ENCODE measurements around the gene RARB. TPM values are rescaled to one million over a fixed set of nuclear protein-coding genes. Genes with fewer than 3 reads are reported as not detected.

RARB gene
- polyA plus RNA-seq, 1 donor from 2014 or later: 13.2 TPM

DNA sequence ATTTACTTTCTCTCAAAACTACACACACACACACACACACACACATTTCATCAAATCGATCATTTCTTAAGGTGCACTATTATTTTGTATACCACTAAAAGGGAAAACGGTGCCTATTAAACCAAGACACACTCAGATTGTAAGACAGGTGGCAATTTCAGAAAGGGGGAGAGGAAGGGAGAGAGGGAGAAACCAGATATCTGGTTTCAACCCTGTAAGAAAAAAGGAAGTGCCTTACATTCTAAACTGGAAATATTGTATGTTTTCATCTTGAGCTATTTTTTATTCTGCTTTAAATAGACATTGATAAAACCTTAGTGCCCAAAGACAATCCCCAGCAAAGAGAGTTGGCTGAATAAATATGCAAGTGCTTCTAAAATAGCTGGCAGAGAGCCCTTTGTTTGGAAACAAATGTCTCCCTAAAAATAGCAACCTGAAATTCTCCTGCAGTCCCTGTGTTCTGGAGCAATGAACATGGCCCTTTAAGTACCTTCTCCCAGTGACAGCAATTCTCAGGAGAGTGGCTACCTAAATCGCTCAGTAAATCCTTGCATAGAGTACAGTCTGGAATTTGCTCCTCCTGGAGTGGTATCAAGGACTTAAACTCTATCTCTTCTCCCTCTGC lies 85.7 kb downstream of the RARB start:
- Histone ChIP-seq H3K36me3 (ENCODE audit: insufficient read depth, low read length) (no peaks in the 10 kb centered on the region), H3K9me3 (ENCODE audit: low read length) (no peaks in the 10 kb centered on the region), H3K4me2 (ENCODE audit: low read length) (no peak overlapping the region), H3K9me2 (ENCODE audit: insufficient read depth, low read length) (no peaks in the 10 kb centered on the region), H3K79me2 (replicated peaks; ENCODE audit: insufficient read depth, low read length) (no peaks in the 10 kb centered on the region), H3K27me3 (ENCODE audit: insufficient read depth, low read depth, low read length) (no peaks in the 10 kb centered on the region), H3K27ac (ENCODE audit: low read length) (no peak overlapping the region), H3F3A (ENCODE audit: insufficient read depth, low read length, poor library complexity, severe bottlenecking) (no peaks in the 10 kb centered on the region), H3K4me3 (ENCODE audit: low read length) (no peak overlapping the region), H3K9ac (ENCODE audit: low read length) (no peak overlapping the region), H4K20me1 (ENCODE audit: insufficient read depth) (no peaks in the 10 kb centered on the region), H2AFZ (ENCODE audit: low read depth, low read length) (no peak overlapping the region)
- TF ChIP-seq EZH2 (IDR thresholded peaks at IDR 0.05; ENCODE audit: borderline replicate concordance, insufficient read depth, low read length, poor library complexity, severe bottlenecking) (no peak), SMC3 (conservative IDR thresholded peaks at IDR 0.05; ENCODE audit: poor library complexity) (no peak), POLR2AphosphoS5 (IDR thresholded peaks at IDR 0.05) (no peak), MXI1 (conservative IDR thresholded peaks at IDR 0.05; ENCODE audit: poor library complexity, severe bottlenecking) (no peak), EP300 (conservative IDR thresholded peaks at IDR 0.05; ENCODE audit: poor library complexity, severe bottlenecking) (no peak), RAD21 (conservative IDR thresholded peaks at IDR 0.05) (no peak)
- TF ChIP-seq, protein P1, sequence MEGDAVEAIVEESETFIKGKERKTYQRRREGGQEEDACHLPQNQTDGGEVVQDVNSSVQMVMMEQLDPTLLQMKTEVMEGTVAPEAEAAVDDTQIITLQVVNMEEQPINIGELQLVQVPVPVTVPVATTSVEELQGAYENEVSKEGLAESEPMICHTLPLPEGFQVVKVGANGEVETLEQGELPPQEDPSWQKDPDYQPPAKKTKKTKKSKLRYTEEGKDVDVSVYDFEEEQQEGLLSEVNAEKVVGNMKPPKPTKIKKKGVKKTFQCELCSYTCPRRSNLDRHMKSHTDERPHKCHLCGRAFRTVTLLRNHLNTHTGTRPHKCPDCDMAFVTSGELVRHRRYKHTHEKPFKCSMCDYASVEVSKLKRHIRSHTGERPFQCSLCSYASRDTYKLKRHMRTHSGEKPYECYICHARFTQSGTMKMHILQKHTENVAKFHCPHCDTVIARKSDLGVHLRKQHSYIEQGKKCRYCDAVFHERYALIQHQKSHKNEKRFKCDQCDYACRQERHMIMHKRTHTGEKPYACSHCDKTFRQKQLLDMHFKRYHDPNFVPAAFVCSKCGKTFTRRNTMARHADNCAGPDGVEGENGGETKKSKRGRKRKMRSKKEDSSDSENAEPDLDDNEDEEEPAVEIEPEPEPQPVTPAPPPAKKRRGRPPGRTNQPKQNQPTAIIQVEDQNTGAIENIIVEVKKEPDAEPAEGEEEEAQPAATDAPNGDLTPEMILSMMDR (IDR thresholded peaks at IDR 0.05; ENCODE audit: poor library complexity, severe bottlenecking): no peak
- TF ChIP-seq, protein P2, sequence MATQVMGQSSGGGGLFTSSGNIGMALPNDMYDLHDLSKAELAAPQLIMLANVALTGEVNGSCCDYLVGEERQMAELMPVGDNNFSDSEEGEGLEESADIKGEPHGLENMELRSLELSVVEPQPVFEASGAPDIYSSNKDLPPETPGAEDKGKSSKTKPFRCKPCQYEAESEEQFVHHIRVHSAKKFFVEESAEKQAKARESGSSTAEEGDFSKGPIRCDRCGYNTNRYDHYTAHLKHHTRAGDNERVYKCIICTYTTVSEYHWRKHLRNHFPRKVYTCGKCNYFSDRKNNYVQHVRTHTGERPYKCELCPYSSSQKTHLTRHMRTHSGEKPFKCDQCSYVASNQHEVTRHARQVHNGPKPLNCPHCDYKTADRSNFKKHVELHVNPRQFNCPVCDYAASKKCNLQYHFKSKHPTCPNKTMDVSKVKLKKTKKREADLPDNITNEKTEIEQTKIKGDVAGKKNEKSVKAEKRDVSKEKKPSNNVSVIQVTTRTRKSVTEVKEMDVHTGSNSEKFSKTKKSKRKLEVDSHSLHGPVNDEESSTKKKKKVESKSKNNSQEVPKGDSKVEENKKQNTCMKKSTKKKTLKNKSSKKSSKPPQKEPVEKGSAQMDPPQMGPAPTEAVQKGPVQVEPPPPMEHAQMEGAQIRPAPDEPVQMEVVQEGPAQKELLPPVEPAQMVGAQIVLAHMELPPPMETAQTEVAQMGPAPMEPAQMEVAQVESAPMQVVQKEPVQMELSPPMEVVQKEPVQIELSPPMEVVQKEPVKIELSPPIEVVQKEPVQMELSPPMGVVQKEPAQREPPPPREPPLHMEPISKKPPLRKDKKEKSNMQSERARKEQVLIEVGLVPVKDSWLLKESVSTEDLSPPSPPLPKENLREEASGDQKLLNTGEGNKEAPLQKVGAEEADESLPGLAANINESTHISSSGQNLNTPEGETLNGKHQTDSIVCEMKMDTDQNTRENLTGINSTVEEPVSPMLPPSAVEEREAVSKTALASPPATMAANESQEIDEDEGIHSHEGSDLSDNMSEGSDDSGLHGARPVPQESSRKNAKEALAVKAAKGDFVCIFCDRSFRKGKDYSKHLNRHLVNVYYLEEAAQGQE (IDR thresholded peaks at IDR 0.05; ENCODE audit: borderline replicate concordance): no peak

DNA sequence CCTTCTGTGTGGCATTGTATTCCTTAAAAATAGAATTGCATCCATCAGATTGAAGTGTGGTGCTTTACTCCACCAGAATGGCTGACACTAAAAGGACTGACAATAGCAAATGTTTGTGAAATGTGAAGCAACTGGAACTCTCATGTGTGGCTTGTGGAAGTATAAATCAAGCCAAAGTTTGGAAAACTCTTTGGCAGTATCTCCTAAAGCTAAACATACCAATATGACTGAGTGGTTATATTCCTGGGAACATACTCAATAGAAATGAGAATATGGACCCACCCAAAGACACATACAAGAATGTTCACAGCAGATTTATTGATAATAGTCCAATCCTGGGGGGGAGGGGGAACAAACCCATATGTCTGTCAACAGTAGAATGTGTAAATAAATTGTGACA lies 87.1 kb downstream of the RARB start:
- H3K4me2 ChIP-seq (ENCODE audit: low read length): no peak overlapping the region
- TF ChIP-seq POLR2AphosphoS5 (IDR thresholded peaks at IDR 0.05) (no peak), MXI1 (conservative IDR thresholded peaks at IDR 0.05; ENCODE audit: poor library complexity, severe bottlenecking) (no peak), SMC3 (conservative IDR thresholded peaks at IDR 0.05; ENCODE audit: poor library complexity) (no peak), TAF1 (IDR thresholded peaks at IDR 0.05; ENCODE audit: low read depth) (no peak), EZH2 (IDR thresholded peaks at IDR 0.05; ENCODE audit: borderline replicate concordance, insufficient read depth, low read length, poor library complexity, severe bottlenecking) (no peak), RAD21 (conservative IDR thresholded peaks at IDR 0.05) (no peak), EP300 (conservative IDR thresholded peaks at IDR 0.05; ENCODE audit: poor library complexity, severe bottlenecking) (no peak)
- TF ChIP-seq, protein P2 (IDR thresholded peaks at IDR 0.05; ENCODE audit: borderline replicate concordance): no peak
- TF ChIP-seq, protein P1 (IDR thresholded peaks at IDR 0.05; ENCODE audit: poor library complexity, severe bottlenecking): no peak
- no peak overlapping the region for H2AFZ ChIP-seq (ENCODE audit: low read depth, low read length)
- no peaks in the 10 kb centered on the region for H4K20me1 ChIP-seq (ENCODE audit: insufficient read depth)
- no peaks in the 10 kb centered on the region for H3F3A ChIP-seq (ENCODE audit: insufficient read depth, low read length, poor library complexity, severe bottlenecking)
- H3K9me3 ChIP-seq (ENCODE audit: low read length): no peaks in the 10 kb centered on the region
- no peaks in the 10 kb centered on the region for H3K9me2 ChIP-seq (ENCODE audit: insufficient read depth, low read length)
- no peak overlapping the region for H3K27ac ChIP-seq (ENCODE audit: low read length)
- no peaks in the 10 kb centered on the region for H3K27me3 ChIP-seq (ENCODE audit: insufficient read depth, low read depth, low read length)
- no peaks in the 10 kb centered on the region for H3K79me2 ChIP-seq (replicated peaks; ENCODE audit: insufficient read depth, low read length)
- no peak overlapping the region for H3K4me3 ChIP-seq (ENCODE audit: low read length)
- no peak overlapping the region for H3K9ac ChIP-seq (ENCODE audit: low read length)
- no peaks in the 10 kb centered on the region for H3K36me3 ChIP-seq (ENCODE audit: insufficient read depth, low read length)

Data from neural cell (in vitro differentiated cells).